Neural progenitor cell (in vitro differentiated cells): Measurements from ENCODE around the gene UNC80. TPM values are rescaled to one million over a fixed set of nuclear protein-coding genes. Genes with fewer than 3 reads are reported as not detected.

Source experiments
- DNase-seq: peaks from one replicate; pipeline ENCODE4 v3.0.0-alpha.2; 2016; ENCODE audit warnings: low spot score
- H2AFZ ChIP-seq: fragments of 200-600 bp; sonication (generic); replicated peaks from 2 replicates; pipeline ENCODE4 v1.6.1; 2016; ENCODE audit warnings: antibody characterized with exemption
- H3F3A ChIP-seq: fragments of 200-600 bp; sonication (generic); 2 replicates; pipeline ENCODE4 v1.6.1; 2016; ENCODE audit warnings: antibody characterized with exemption, low read depth
- H3K27ac ChIP-seq: fragments of 200-600 bp; sonication (generic); 2 replicates; pipeline ENCODE4 v1.5.1; 2016; ENCODE audit warnings: mild to moderate bottlenecking
- H3K27me3 ChIP-seq: fragments of 200-600 bp; sonication (generic); 2 replicates; pipeline ENCODE4 v1.6.1; 2016; ENCODE audit warnings: mild to moderate bottlenecking, moderate library complexity
- H3K36me3 ChIP-seq: fragments of 200-600 bp; sonication (generic); 2 replicates; pipeline ENCODE4 v1.5.1; 2016
- H3K4me1 ChIP-seq: fragments of 200-600 bp; sonication (generic); 2 replicates; pipeline ENCODE4 v1.6.1; 2016; ENCODE audit warnings: mixed run types
- H3K4me2 ChIP-seq: fragments of 200-600 bp; sonication (generic); 2 replicates; pipeline ENCODE4 v1.6.1; 2016
- H3K4me3 ChIP-seq: fragments of 200-600 bp; sonication (generic); 2 replicates; pipeline ENCODE4 v1.5.1; 2016
- H3K79me2 ChIP-seq: fragments of 200-600 bp; sonication (generic); 2 replicates; pipeline ENCODE4 v1.6.1; 2016; ENCODE audit warnings: low read depth
- H3K9ac ChIP-seq: fragments of 200-600 bp; sonication (generic); 2 replicates; pipeline ENCODE4 v1.6.1; 2016
- H3K9me3 ChIP-seq: fragments of 200-600 bp; sonication (generic); 2 replicates; pipeline ENCODE4 v1.5.1; 2016; ENCODE audit warnings: low read depth
- H4K20me1 ChIP-seq: fragments of 200-600 bp; sonication (generic); 2 replicates; pipeline ENCODE4 v1.6.1; 2016; ENCODE audit warnings: low read depth
- H3K27ac Mint-ChIP-seq: 3 replicates; pipeline ENCODE4 v1.8.0; 2021; ENCODE audit warnings: mixed read lengths
- H3K27me3 Mint-ChIP-seq: 2 replicates; pipeline ENCODE4 v1.8.0; 2022; ENCODE audit warnings: low read depth, mild to moderate bottlenecking, inconsistent platforms, moderate library complexity, mixed read lengths; ENCODE audit not compliant: insufficient read depth
- H3K36me3 Mint-ChIP-seq: 3 replicates; pipeline ENCODE4 v1.8.0; 2021; ENCODE audit warnings: mixed read lengths
- H3K4me1 Mint-ChIP-seq: 3 replicates; pipeline ENCODE4 v1.8.0; 2021; ENCODE audit warnings: mixed read lengths
- H3K4me3 Mint-ChIP-seq: 3 replicates; pipeline ENCODE4 v1.8.0; 2021; ENCODE audit warnings: mild to moderate bottlenecking, moderate library complexity, mixed read lengths
- H3K9me3 Mint-ChIP-seq: 3 replicates; pipeline ENCODE4 v1.8.0; 2020; ENCODE audit warnings: mixed read lengths
- CTCF ChIP-seq: fragments of 200-600 bp; sonication (generic); IDR thresholded peaks from 2 replicates; pipeline ENCODE4 v1.5.1; 2017; ENCODE audit warnings: antibody characterized with exemption, mild to moderate bottlenecking
- EZH2 ChIP-seq: fragments of 200-600 bp; sonication (generic); IDR thresholded peaks from 2 replicates; pipeline ENCODE4 v1.6.1; 2017; ENCODE audit warnings: antibody characterized with exemption, mild to moderate bottlenecking, moderate library complexity
- EZH2phosphoT487 ChIP-seq: fragments of 200-600 bp; sonication (generic); IDR thresholded peaks from 2 replicates; pipeline ENCODE4 v1.6.1; 2017; ENCODE audit warnings: antibody characterized with exemption
- total RNA-seq: library from RNA; depleted of rRNA; stranded (reverse); fragments of >200 nt; gene quantifications from 2 replicates; pipeline ENCODE4 v1.2.3, GENCODE V29; 2015; ENCODE audit warnings: low replicate concordance

Gene UNC80
- total RNA-seq, 1 donor from 2014 or later, result 1.9 TPM

- no peak overlapping the region for H3K4me3 ChIP-seq
- peaks cover 9% of the 10 kb centered on the region for H3K36me3 Mint-ChIP-seq
- H3K27me3 ChIP-seq, result no peaks in the 10 kb centered on the region
- H3K27ac Mint-ChIP-seq, result no peak overlapping the region
- no peaks in the 10 kb centered on the region for H3K9me3 ChIP-seq
- H3K4me1 Mint-ChIP-seq, result peaks cover 7% of the 10 kb centered on the region
- H4K20me1 ChIP-seq, result no peaks in the 10 kb centered on the region
- no peak for DNase-seq
- H3K4me1 ChIP-seq, result no peaks in the 10 kb centered on the region
- no peaks in the 10 kb centered on the region for H3K36me3 ChIP-seq
- no peak for TF ChIP-seq EZH2
- no peak for TF ChIP-seq EZH2phosphoT487
- TF ChIP-seq CTCF, result no peak
- no peaks in the 10 kb centered on the region for H3F3A ChIP-seq
- H3K9ac ChIP-seq, result no peak overlapping the region
- no peaks in the 10 kb centered on the region for H3K27me3 Mint-ChIP-seq
- no peaks in the 10 kb centered on the region for H3K79me2 ChIP-seq
- no peak overlapping the region for H2AFZ ChIP-seq
- no peak overlapping the region for H3K27ac ChIP-seq
- H3K4me2 ChIP-seq, result no peak overlapping the region
- no peak overlapping the region for H3K4me3 Mint-ChIP-seq
- H3K9me3 Mint-ChIP-seq, result peaks cover 3% of the 10 kb centered on the region
These were observed 174.9 kb downstream of the UNC80 start for GRCh38 chr2:209946539-209946938.

GRCh38 chr2:209956271-209956670 lies 184.6 kb downstream of the UNC80 start:
- H3K36me3 ChIP-seq, result no peaks in the 10 kb centered on the region
- H3K27me3 ChIP-seq, result no peaks in the 10 kb centered on the region
- H3K4me1 ChIP-seq, result peaks cover 23% of the 10 kb centered on the region
- no peak overlapping the region for H2AFZ ChIP-seq
- H3F3A ChIP-seq, result peaks cover 16% of the 10 kb centered on the region
- H3K4me3 ChIP-seq, result no peak overlapping the region
- H3K27ac Mint-ChIP-seq, result no peak overlapping the region
- no peaks in the 10 kb centered on the region for H3K9me3 ChIP-seq
- peaks cover 37% of the 10 kb centered on the region for H3K4me1 Mint-ChIP-seq
- DNase-seq, result no peak
- H3K4me3 Mint-ChIP-seq, result no peak overlapping the region
- no peaks in the 10 kb centered on the region for H3K27me3 Mint-ChIP-seq
- H3K9me3 Mint-ChIP-seq, result peaks cover 12% of the 10 kb centered on the region
- H3K36me3 Mint-ChIP-seq, result peaks cover 13% of the 10 kb centered on the region
- H3K9ac ChIP-seq, result no peak overlapping the region
- no peak overlapping the region for H3K27ac ChIP-seq
- TF ChIP-seq CTCF, result no peak
- H4K20me1 ChIP-seq, result no peaks in the 10 kb centered on the region
- H3K79me2 ChIP-seq, result no peaks in the 10 kb centered on the region
- no peak overlapping the region for H3K4me2 ChIP-seq

- Mint-ChIP-seq H3K36me3 (peaks cover 5% of the 10 kb centered on the region), H3K27ac (peak overlapping the region; percentile 17), H3K27me3 (no peaks in the 10 kb centered on the region), H3K9me3 (peaks cover 2% of the 10 kb centered on the region), H3K4me3 (no peak overlapping the region), H3K4me1 (peaks cover 50% of the 10 kb centered on the region)
- peaks cover 29% of the 10 kb centered on the region for H3K4me1 ChIP-seq
- no peak overlapping the region for H3K27ac ChIP-seq
- H4K20me1 ChIP-seq, result no peaks in the 10 kb centered on the region
- H3K36me3 ChIP-seq, result no peaks in the 10 kb centered on the region
- no peak for TF ChIP-seq EZH2phosphoT487
- no peak for TF ChIP-seq EZH2
- H3K4me3 ChIP-seq, result no peak overlapping the region
- no peaks in the 10 kb centered on the region for H3K27me3 ChIP-seq
- H3K4me2 ChIP-seq, result no peak overlapping the region
- no peaks in the 10 kb centered on the region for H3K79me2 ChIP-seq
- DNase-seq, result no peak
- no peak overlapping the region for H3K9ac ChIP-seq
- H3F3A ChIP-seq, result peaks cover 21% of the 10 kb centered on the region
- H3K9me3 ChIP-seq, result no peaks in the 10 kb centered on the region
- no peak overlapping the region for H2AFZ ChIP-seq
These were observed 186.4 kb downstream of the UNC80 start for GRCh38 chr2:209958016-209958415.

- peaks cover 2% of the 10 kb centered on the region for H3K9me3 Mint-ChIP-seq
- Histone ChIP-seq H4K20me1 (no peaks in the 10 kb centered on the region), H3K9ac (no peak overlapping the region), H3K4me3 (peak overlapping the region; percentile 33), H3F3A (peaks cover 21% of the 10 kb centered on the region), H3K36me3 (no peaks in the 10 kb centered on the region), H3K27me3 (no peaks in the 10 kb centered on the region), H3K4me1 (peaks cover 29% of the 10 kb centered on the region), H3K27ac (peak overlapping the region; percentile 71), H3K79me2 (no peaks in the 10 kb centered on the region), H3K4me2 (peak overlapping the region; percentile 78), H3K9me3 (no peaks in the 10 kb centered on the region), H2AFZ (no peak overlapping the region)
- peak overlapping the region; percentile 95 for H3K27ac Mint-ChIP-seq
- no peaks in the 10 kb centered on the region for H3K27me3 Mint-ChIP-seq
- H3K4me3 Mint-ChIP-seq, result peak overlapping the region; percentile 17
- peaks cover 5% of the 10 kb centered on the region for H3K36me3 Mint-ChIP-seq
- no peak for DNase-seq
- peaks cover 52% of the 10 kb centered on the region for H3K4me1 Mint-ChIP-seq
- no peak for TF ChIP-seq EZH2
- no peak for TF ChIP-seq CTCF
- no peak for TF ChIP-seq EZH2phosphoT487
These were observed 188.4 kb downstream of the UNC80 start for GRCh38 chr2:209960045-209960444.
